HepG2 (cell line): Measurements from ENCODE around the gene ABAT. TPM values are rescaled to one million over a fixed set of nuclear protein-coding genes. Genes with fewer than 3 reads are reported as not detected.

Experiments used
- CEBPB ChIP-seq: IDR thresholded peaks from 2 replicates; pipeline ENCODE4 v1.6.1; 2011; ENCODE audit warnings: low read depth, low read length, improper control_type of control experiment, borderline replicate concordance
- DMAP1 ChIP-seq: IDR thresholded peaks from 2 replicates; pipeline ENCODE4 v1.6.1; 2016
- DNMT1 ChIP-seq: sonication (generic); formaldehyde crosslinking; IDR thresholded peaks from 2 replicates; pipeline ENCODE4 v1.5.1; 2020; ENCODE audit warnings: mild to moderate bottlenecking, missing genetic modification reagents
- FOXO4 ChIP-seq: sonication (generic); formaldehyde crosslinking; conservative IDR thresholded peaks from 2 replicates; pipeline ENCODE4 v1.8.1; 2023; ENCODE audit warnings: missing genetic modification reagents
- HDAC6 ChIP-seq: fragments of 200-600 bp; sonication (generic); IDR thresholded peaks from 2 replicates; pipeline ENCODE4 v1.7.0; 2017; ENCODE audit warnings: mild to moderate bottlenecking, antibody characterized with exemption, low read length, low read depth
- MED13 ChIP-seq: sonication (generic); formaldehyde crosslinking; IDR thresholded peaks from 2 replicates; pipeline ENCODE4 v1.5.0; 2020; ENCODE audit warnings: missing genetic modification reagents
- NAIF1 ChIP-seq: sonication (generic); formaldehyde crosslinking; IDR thresholded peaks from 2 replicates; pipeline ENCODE4 v1.5.0; 2020; ENCODE audit warnings: mild to moderate bottlenecking, missing genetic modification reagents, borderline replicate concordance
- NFYB ChIP-seq: sonication (generic); formaldehyde crosslinking; IDR thresholded peaks from 2 replicates; pipeline ENCODE4 v1.4.0; 2020; ENCODE audit warnings: missing genetic modification reagents
- NRL ChIP-seq: sonication (generic); formaldehyde crosslinking; IDR thresholded peaks from 2 replicates; pipeline ENCODE4 v1.5.0; 2020; ENCODE audit warnings: missing genetic modification reagents, mild to moderate bottlenecking, moderate library complexity, borderline replicate concordance
- PBX3 ChIP-seq: sonication (generic); formaldehyde crosslinking; IDR thresholded peaks from 2 replicates; pipeline ENCODE4 v1.8.1; 2023; ENCODE audit warnings: missing genetic modification reagents, inconsistent platforms, borderline replicate concordance
- PHF8 ChIP-seq: sonication (generic); formaldehyde crosslinking; IDR thresholded peaks from 2 replicates; pipeline ENCODE4 v1.5.0; 2020; ENCODE audit warnings: missing genetic modification reagents
- RXRB ChIP-seq: IDR thresholded peaks from 2 replicates; pipeline ENCODE4 v1.6.1; 2016; ENCODE audit warnings: borderline replicate concordance, missing genetic modification reagents, missing compliant biosample characterization
- SPEN ChIP-seq: sonication (generic); formaldehyde crosslinking; IDR thresholded peaks from 2 replicates; pipeline ENCODE4 v1.5.1; 2020; ENCODE audit warnings: low read depth, mild to moderate bottlenecking, missing genetic modification reagents
- SYNCRIP ChIP-seq: fragments of 200-400 bp; formaldehyde crosslinking; IDR thresholded peaks from 2 replicates; pipeline ENCODE4 v1.6.1; 2018; ENCODE audit warnings: mild to moderate bottlenecking, low read depth, low read length; ENCODE audit not compliant: insufficient read depth
- TEF ChIP-seq: sonication (generic); formaldehyde crosslinking; IDR thresholded peaks from 2 replicates; pipeline ENCODE4 v1.5.0; 2020; ENCODE audit warnings: missing genetic modification reagents
- XRCC5 ChIP-seq: fragments of 200-400 bp; formaldehyde crosslinking; optimal IDR thresholded peaks from 2 replicates; pipeline ENCODE3; 2017; ENCODE audit warnings: mild to moderate bottlenecking, low read length
- ZBTB4 ChIP-seq: sonication (generic); formaldehyde crosslinking; IDR thresholded peaks from 2 replicates; pipeline ENCODE4 v1.4.0; 2020; ENCODE audit warnings: missing genetic modification reagents, mild to moderate bottlenecking, borderline replicate concordance
- ZFP36L1 ChIP-seq: sonication (generic); formaldehyde crosslinking; IDR thresholded peaks from 2 replicates; pipeline ENCODE4 v1.8.0; 2022; ENCODE audit warnings: mild to moderate bottlenecking, missing genetic modification reagents, moderate library complexity
- ZNF10 ChIP-seq: sonication (generic); formaldehyde crosslinking; IDR thresholded peaks from 2 replicates; pipeline ENCODE4 v1.4.0; 2020; ENCODE audit warnings: mild to moderate bottlenecking, low read depth, missing genetic modification reagents, borderline replicate concordance
- ZNF256 ChIP-seq: sonication (generic); formaldehyde crosslinking; conservative IDR thresholded peaks from 2 replicates; pipeline ENCODE4 v1.4.0; 2020; ENCODE audit warnings: missing genetic modification reagents
- ZNF337 ChIP-seq: sonication (generic); formaldehyde crosslinking; IDR thresholded peaks from 2 replicates; pipeline ENCODE4 v1.5.1; 2020; ENCODE audit warnings: missing genetic modification reagents, low read depth, mild to moderate bottlenecking, borderline replicate concordance
- ZNF468 ChIP-seq: sonication (generic); formaldehyde crosslinking; IDR thresholded peaks from 2 replicates; pipeline ENCODE4 v1.8.0; 2022; ENCODE audit warnings: mild to moderate bottlenecking, moderate library complexity, missing genetic modification reagents
- ZNF598 ChIP-seq: sonication (generic); formaldehyde crosslinking; IDR thresholded peaks from 2 replicates; pipeline ENCODE4 v1.5.1; 2020; ENCODE audit warnings: mild to moderate bottlenecking, missing genetic modification reagents, borderline replicate concordance
- ZNF878 ChIP-seq: sonication (generic); formaldehyde crosslinking; IDR thresholded peaks from 2 replicates; pipeline ENCODE4 v1.8.1; 2023; ENCODE audit warnings: mild to moderate bottlenecking, missing genetic modification reagents, moderate library complexity
- polyA plus RNA-seq, 8 experiments: library from polyadenylated mRNA; depleted of rRNA in 3 of 8; stranded (reverse) in 7 of 8; unstranded in 1 of 8; fragments of >200 nt; fragmentation: Illumina TruSeq in 4 of 8; extraction: Trizol in 4 of 8; gene quantifications; 2 replicates each; pipeline versions ENCODE4 v1.2.1 to v1.2.3, GENCODE V29; 2011 to 2016; ENCODE audit warnings: low read depth in 4 of 8, missing spikeins in 1 of 8, mixed read lengths in 1 of 8; ENCODE audit not compliant: insufficient read depth in 1 of 8
- total RNA-seq, 5 experiments: library from RNA; depleted of rRNA; stranded (reverse); fragments of >200 nt; fragmentation: Illumina TruSeq; extraction: Trizol; gene quantifications; 2 replicates each; pipeline ENCODE4 v1.2.3, GENCODE V29; 2016; ENCODE audit warnings: low read depth in 1 of 5

Gene ABAT
- total and polyA plus RNA-seq, 2 of the 13 experiments (the other 11 are each of a cell fraction or from before 2014, with no cell fraction given), result 47.6 to 97.3 TPM

- TF ChIP-seq FOXO4, result no peak
- no peak for TF ChIP-seq NAIF1
- no peak for TF ChIP-seq HDAC6
- TF ChIP-seq XRCC5, result peak; percentile 36
- TF ChIP-seq SPEN, result no peak
- TF ChIP-seq ZNF598 (CRISPR knock-in tag), result no peak
- TF ChIP-seq RXRB (CRISPR knock-in tag), result peak; percentile 81
- TF ChIP-seq ZFP36L1 (CRISPR knock-in tag), result no peak
- TF ChIP-seq CEBPB, result peak; percentile 99
- TF ChIP-seq DMAP1 (CRISPR knock-in tag), result peak; percentile 35; the same call in 1 of the 2 replicates
- no peak for TF ChIP-seq NRL (CRISPR knock-in tag)
- TF ChIP-seq MED13 (CRISPR knock-in tag), result peak; percentile 88
- TF ChIP-seq PBX3 (CRISPR knock-in tag), result no peak
- peak; percentile 45 for TF ChIP-seq PHF8
- no peak for TF ChIP-seq DNMT1 (CRISPR knock-in tag)
- TF ChIP-seq NFYB (CRISPR knock-in tag), result no peak
- TF ChIP-seq SYNCRIP, result no peak
- no peak for TF ChIP-seq ZNF468 (CRISPR knock-in tag)
- TF ChIP-seq ZBTB4 (CRISPR knock-in tag), result no peak
- no peak for TF ChIP-seq ZNF256 (CRISPR knock-in tag)
- 0 out of 2 replicates have a peak, but pooled peaks have one; percentile 20 for TF ChIP-seq ZNF878 (CRISPR knock-in tag)
- TF ChIP-seq TEF, result peak; percentile 76; the same call in 1 of the 2 replicates
- no peak for TF ChIP-seq ZNF10 (CRISPR knock-in tag)
- peak; percentile 72; the same call in 1 of the 2 replicates for TF ChIP-seq ZNF337
Measured at GRCh38 chr16:8678068-8678927, 3.9 kb downstream of the ABAT start (continued).
